GM19395 (cell line): ENCODE measurements around the gene ACSF3.

ENCODE experiments used
- ATAC-seq: cut with Tn5 transposase; IDR thresholded peaks from one replicate; pipeline ENCODE4 v1.9.1; 2021; ENCODE audit warnings: mild to moderate bottlenecking, moderate library complexity; ENCODE audit not compliant: unreplicated experiment

The ACSF3 gene

GRCh38 chr16:89142474-89143195 lies 49.0 kb downstream of the ACSF3 start:
- no peak for ATAC-seq

- ATAC-seq: no peak
These were observed 49.6 kb downstream of the ACSF3 start for GRCh38 chr16:89143201-89143741.

- ATAC-seq: no peak
These were observed 50.4 kb downstream of the ACSF3 start for GRCh38 chr16:89143911-89144675.

GRCh38 chr16:89144681-89145080 lies 51.0 kb downstream of the ACSF3 start:
- ATAC-seq: no peak

- ATAC-seq: no peak
These were observed 51.9 kb downstream of the ACSF3 start for GRCh38 chr16:89145406-89146161.

- no peak for ATAC-seq
These were observed 52.8 kb downstream of the ACSF3 start for GRCh38 chr16:89146211-89147005.

- ATAC-seq: no peak
These were observed 53.6 kb downstream of the ACSF3 start for GRCh38 chr16:89147085-89147817.

- no peak for ATAC-seq
These were observed 55.7 kb downstream of the ACSF3 start for GRCh38 chr16:89149386-89149785.

- no peak for ATAC-seq
These were observed 56.6 kb downstream of the ACSF3 start for GRCh38 chr16:89150090-89150835.

GRCh38 chr16:89150981-89151380 lies 57.3 kb downstream of the ACSF3 start:
- no peak for ATAC-seq

GRCh38 chr16:89152831-89153700 lies 59.4 kb downstream of the ACSF3 start:
- no peak for ATAC-seq

GRCh38 chr16:89153848-89154271 lies 60.2 kb downstream of the ACSF3 start:
- ATAC-seq: no peak

- ATAC-seq: no peak
These were observed 60.9 kb downstream of the ACSF3 start for GRCh38 chr16:89154390-89155183.

- no peak for ATAC-seq
These were observed 61.6 kb downstream of the ACSF3 start for GRCh38 chr16:89155184-89155679.

- no peak for ATAC-seq
These were observed 62.4 kb downstream of the ACSF3 start for GRCh38 chr16:89155851-89156739.
